ENCODE measurements around the gene EVI5L.

Gene EVI5L

DNA sequence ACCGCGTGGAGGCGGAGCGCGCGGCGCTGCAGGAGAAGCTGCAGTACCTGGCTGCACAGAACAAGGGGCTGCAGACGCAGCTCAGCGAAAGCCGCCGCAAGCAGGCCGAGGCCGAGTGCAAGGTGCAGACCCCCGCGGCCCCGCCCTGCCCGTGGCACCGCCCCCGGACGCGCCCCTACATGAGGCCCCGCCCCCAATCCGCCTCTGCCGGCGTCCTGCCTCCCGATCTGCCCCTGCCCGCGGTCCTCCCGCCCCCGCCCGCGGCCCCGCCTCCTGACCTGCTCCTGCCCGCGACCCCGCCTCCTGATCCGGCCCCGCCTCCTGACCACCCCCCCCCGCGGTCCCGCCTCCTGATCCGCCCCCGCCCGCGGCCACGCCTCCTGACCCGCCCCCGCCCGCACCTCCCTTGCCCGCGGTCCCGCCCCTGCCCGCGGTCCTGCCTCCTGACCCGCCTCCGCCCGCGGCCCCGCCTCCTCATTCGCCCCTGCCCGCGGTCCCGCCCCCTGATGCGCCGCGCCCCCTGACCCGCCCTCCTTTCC is 32.5 kb downstream of the EVI5L start:
- no peak for DNase-seq

- DNase-seq = no peak
These were observed 33.3 kb downstream of the EVI5L start for GRCh38 chr19:7863157-7863970.

DNA sequence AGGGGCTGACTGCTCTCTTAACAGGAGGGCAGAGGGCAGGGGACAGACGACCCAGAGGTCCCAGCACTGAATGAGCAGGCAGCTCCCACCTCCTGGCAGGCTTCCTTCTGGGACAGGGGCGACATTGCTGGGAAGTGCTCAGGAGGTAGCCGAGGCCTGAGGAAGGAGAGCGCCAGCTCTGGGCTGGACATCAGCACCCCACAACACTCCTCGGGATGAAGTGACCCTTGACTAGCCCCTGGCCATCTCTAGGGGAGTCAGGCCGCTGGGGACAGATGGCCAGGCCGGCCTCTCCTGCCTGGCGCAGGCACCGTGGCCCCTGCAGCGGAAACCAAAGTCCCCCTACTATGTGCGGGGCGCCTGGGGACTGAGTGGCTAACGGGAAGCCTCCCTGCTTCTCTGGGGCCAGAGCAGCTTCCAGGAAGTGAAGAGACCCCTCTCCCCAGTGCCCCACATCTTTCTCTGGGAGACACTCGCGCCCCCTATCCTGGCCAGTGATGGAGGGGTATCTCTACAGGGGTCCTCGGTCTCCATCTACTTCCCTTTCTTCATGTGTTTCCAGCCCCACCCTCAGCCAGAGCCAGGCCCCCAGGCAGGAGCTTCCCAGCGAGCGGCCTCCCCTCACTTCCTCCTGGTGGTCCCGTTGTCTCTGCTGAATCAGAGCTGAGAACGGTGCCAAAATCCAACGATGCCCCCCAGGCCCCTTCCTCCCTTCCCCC is 34.1 kb downstream of the EVI5L start:
- DNase-seq = no peak

- DNase-seq = no peak
These were observed 34.7 kb downstream of the EVI5L start for GRCh38 chr19:7864690-7865074.

DNA sequence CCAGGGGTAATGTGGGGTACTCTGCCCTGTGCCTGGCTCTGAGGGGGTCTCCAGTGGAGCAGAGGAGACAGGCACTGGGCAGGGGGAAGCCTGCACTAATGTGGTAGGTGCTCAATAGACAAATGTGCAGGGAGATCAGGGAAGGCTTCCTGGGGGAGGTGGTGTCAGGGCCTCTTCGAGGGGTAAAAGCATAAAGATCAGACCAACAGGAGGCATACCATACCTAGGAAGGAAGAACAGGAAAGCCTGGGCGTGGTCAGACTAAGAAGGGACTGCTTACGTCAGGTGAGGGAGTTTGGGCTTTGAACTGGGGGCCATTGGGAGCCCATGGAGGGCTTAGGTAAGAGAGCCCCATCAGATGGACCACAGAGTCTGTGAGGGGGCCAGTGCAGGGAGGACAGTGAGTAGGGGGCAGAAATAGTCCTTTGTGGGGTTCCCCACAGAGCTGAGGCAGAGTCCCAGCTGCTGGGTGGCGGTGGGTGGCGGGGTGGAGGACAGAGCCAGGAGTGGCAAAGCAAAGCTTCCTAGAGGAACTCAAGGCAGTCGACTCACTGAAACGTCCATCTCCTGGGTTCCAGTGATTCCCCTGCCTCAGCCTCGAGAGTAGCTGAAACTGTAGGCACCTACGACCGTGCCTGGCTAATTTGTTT is 35.4 kb downstream of the EVI5L start:
- DNase-seq = no peak

- no peak for DNase-seq
These were observed 36.5 kb downstream of the EVI5L start for GRCh38 chr19:7866399-7867091.

- DNase-seq = no peak
These were observed 37.2 kb downstream of the EVI5L start for GRCh38 chr19:7867092-7867844.

- no peak for DNase-seq
These were observed 38.3 kb downstream of the EVI5L start for GRCh38 chr19:7868326-7868670.

GRCh38 chr19:7868671-7869452 is 38.8 kb downstream of the EVI5L start:
- DNase-seq = no peak

DNA sequence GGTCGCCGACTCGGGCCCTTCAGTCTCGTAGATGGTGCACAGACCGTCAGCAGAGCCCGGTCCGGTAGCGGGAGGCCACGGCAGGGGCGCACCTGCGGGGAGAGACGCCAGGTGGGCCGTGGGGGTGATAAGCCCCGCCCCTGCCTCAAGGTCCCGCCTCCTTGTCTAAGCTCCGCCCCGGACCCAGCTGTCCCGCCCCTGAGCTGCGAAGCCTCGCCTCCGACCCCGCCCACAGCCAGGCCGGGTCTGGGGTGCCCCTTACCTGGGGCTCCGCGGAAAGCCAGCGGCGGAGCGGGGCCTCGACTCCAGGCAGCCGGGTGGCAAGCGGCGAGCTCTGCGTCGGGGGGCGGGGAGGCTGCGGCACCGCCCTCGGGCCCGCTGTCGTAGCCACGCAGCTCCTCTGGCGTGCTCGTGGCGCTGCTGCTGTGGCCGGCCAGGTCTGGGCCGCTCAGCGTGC is 39.5 kb downstream of the EVI5L start:
- DNase-seq = no peak

DNA sequence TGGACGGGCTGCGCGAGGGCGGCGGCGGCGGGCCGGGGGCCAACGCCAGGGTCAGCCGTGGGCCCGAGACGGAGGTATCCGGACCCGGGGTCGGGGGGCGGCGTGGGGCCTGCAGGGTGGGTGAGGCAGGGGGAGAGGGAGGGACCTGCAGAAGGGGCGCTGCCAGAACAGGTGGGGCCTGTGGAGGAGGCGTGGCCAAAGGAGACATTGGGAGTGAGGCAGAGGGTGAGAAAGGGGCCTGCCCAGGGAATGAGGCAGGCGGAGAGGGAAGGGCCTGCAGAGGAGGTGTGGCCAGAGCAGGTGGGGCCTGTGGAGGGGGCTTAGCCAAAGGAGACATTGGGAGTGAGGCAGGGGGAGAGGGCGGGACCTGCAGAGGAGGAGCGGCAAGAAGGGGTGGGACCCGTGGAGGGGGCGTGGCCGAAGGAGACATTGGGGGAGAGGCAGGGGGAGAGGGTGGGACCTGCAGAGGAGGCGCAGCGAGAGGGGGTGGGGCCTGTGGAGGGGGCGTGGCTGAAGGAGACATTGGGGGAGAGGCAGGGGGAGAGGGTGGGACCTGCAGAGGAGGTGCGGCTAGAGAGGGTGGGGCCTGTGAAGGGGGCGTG is 40.0 kb downstream of the EVI5L start:
- DNase-seq = peak; percentile 47

GRCh38 chr19:7870571-7871436 is 40.8 kb downstream of the EVI5L start:
- peak; percentile 65 for DNase-seq

GRCh38 chr19:7871437-7872305 is 41.7 kb downstream of the EVI5L start:
- peak; percentile 80 for DNase-seq

DNA sequence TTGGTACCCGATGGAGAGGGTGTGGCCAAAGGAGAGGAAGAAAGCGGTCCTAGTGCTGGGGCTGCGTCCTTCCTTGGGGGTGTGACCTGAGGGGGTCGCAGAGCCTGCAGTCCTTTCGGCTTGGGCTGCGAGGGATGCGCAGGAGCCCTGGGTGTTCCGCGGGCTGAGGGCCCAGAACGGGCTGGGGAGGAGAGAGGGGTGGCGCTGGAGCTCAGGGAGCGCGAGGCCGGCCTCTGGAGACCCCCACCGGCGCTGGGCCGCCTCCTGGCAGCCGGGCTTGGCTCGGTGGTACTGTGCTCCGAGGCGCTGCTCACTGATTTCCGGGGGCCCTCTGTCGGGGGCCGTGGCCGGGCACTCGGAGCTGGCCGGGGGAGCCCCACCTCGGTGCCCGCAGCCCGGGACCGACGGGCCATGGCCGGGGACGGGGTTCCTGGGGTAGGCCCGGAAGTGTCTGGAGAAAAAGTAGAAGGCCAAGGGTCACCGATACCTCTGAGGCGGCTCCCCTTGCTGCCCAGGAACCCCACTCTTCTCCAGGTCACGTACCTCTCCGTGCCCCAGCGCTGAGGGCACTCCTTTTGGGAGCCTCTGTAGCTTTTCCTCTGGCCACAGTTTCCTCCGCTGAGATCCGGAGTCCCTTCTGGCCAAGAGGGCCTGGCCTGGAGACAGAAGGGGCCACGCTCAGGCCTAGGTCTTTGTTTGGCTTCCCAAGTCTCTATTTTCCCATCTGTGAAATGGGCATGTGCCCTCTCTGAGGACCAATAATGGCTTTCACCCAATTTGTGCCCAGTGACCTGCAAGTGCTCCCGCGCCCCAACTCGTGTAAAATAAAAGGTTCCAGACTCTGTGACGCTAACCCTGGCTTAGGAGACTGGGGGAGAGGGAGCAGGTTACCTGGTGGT is 42.5 kb downstream of the EVI5L start:
- DNase-seq = no peak

- DNase-seq = no peak
These were observed 43.5 kb downstream of the EVI5L start for GRCh38 chr19:7873304-7874075.

GRCh38 chr19:7874076-7874896 is 44.3 kb downstream of the EVI5L start, which contains the start of gene PRR36:
TSS of gene PRR36 (minus strand) at chr19:7874390. CDS start at chr19:7873689, 701 bp downstream.
- DNase-seq = peak; percentile 89

Measured in NCI-H345 (cell line).